Measurements from ENCODE around the gene C2orf69.
A peak's percentile ranks its signal among the peaks of the same experiment; 100 is the strongest.
"Not testable (repeated sequence)": the region's sequence is repeated elsewhere in the genome, so short reads cannot be mapped to it uniquely, and the experiment has no call there.

C2orf69 gene

GRCh38 chr2:199912553-199913114 lies 1.5 kb downstream of the C2orf69 start:
- H3K4me3 ChIP-seq (ENCODE audit: low read length in 2 of 2): peak overlapping the region in 1 of 2 donors; percentile 95
- not testable (repeated sequence) for H3K36me3 ChIP-seq (ENCODE audit: control insufficient read depth in 2 of 2, insufficient read depth in 2 of 2, low read length in 2 of 2); H3K27ac ChIP-seq (ENCODE audit: low read depth in 2 of 2, low read length in 2 of 2); H3K27me3 ChIP-seq (ENCODE audit: control insufficient read depth in 2 of 2, insufficient read depth in 2 of 2, low read length in 2 of 2); H3K9me3 ChIP-seq (ENCODE audit: control insufficient read depth in 2 of 2, low read length in 2 of 2)
- H3K4me1 ChIP-seq (ENCODE audit: control insufficient read depth in 2 of 2, insufficient read depth in 2 of 2, low read length in 2 of 2): peaks cover 6 to 10% of the 10 kb centered on the region in 2 donors
- H3K9ac ChIP-seq (ENCODE audit: low read depth in 1 of 2, low read length in 2 of 2): peak overlapping the region in 1 of 2 donors; percentile 95

- Histone ChIP-seq H3K4me1 (ENCODE audit: control insufficient read depth in 2 of 2, insufficient read depth in 2 of 2, low read length in 2 of 2) (peaks cover 6 to 10% of the 10 kb centered on the region in 2 donors), H3K4me3 (ENCODE audit: low read length in 2 of 2) (no peak overlapping the region), H3K27ac (ENCODE audit: low read depth in 2 of 2, low read length in 2 of 2) (no peak overlapping the region), H3K9me3 (ENCODE audit: control insufficient read depth in 2 of 2, low read length in 2 of 2) (no peaks in the 10 kb centered on the region), H3K27me3 (ENCODE audit: control insufficient read depth in 2 of 2, insufficient read depth in 2 of 2, low read length in 2 of 2) (no peaks in the 10 kb centered on the region), H3K36me3 (ENCODE audit: control insufficient read depth in 2 of 2, insufficient read depth in 2 of 2, low read length in 2 of 2) (peaks cover 5 to 13% of the 10 kb centered on the region in 2 donors), H3K9ac (ENCODE audit: low read depth in 1 of 2, low read length in 2 of 2) (no peak overlapping the region)
These were observed 3.4 kb downstream of the C2orf69 start for GRCh38 chr2:199914372-199914958.

- no peak overlapping the region for H3K4me3 ChIP-seq (ENCODE audit: low read length in 2 of 2)
- no peaks in the 10 kb centered on the region for H3K27me3 ChIP-seq (ENCODE audit: control insufficient read depth in 2 of 2, insufficient read depth in 2 of 2, low read length in 2 of 2)
- peaks cover 5 to 17% of the 10 kb centered on the region in 2 donors for H3K36me3 ChIP-seq (ENCODE audit: control insufficient read depth in 2 of 2, insufficient read depth in 2 of 2, low read length in 2 of 2)
- H3K9me3 ChIP-seq (ENCODE audit: control insufficient read depth in 2 of 2, low read length in 2 of 2): no peaks in the 10 kb centered on the region
- no peak overlapping the region for H3K27ac ChIP-seq (ENCODE audit: low read depth in 2 of 2, low read length in 2 of 2)
- no peak overlapping the region for H3K9ac ChIP-seq (ENCODE audit: low read depth in 1 of 2, low read length in 2 of 2)
- peaks cover 4 to 5% of the 10 kb centered on the region in 2 donors for H3K4me1 ChIP-seq (ENCODE audit: control insufficient read depth in 2 of 2, insufficient read depth in 2 of 2, low read length in 2 of 2)
These were observed 5.9 kb downstream of the C2orf69 start for GRCh38 chr2:199916980-199917379.

GRCh38 chr2:199922856-199923255 lies 11.8 kb downstream of the C2orf69 start:
- H3K4me1 ChIP-seq (ENCODE audit: control insufficient read depth in 2 of 2, insufficient read depth in 2 of 2, low read length in 2 of 2): no peaks in the 10 kb centered on the region
- no peak overlapping the region for H3K27ac ChIP-seq (ENCODE audit: low read depth in 2 of 2, low read length in 2 of 2)
- H3K9ac ChIP-seq (ENCODE audit: low read depth in 1 of 2, low read length in 2 of 2): no peak overlapping the region
- no peaks in the 10 kb centered on the region for H3K9me3 ChIP-seq (ENCODE audit: control insufficient read depth in 2 of 2, low read length in 2 of 2)
- H3K4me3 ChIP-seq (ENCODE audit: low read length in 2 of 2): no peak overlapping the region
- peaks cover 5 to 12% of the 10 kb centered on the region in 2 donors for H3K36me3 ChIP-seq (ENCODE audit: control insufficient read depth in 2 of 2, insufficient read depth in 2 of 2, low read length in 2 of 2)
- H3K27me3 ChIP-seq (ENCODE audit: control insufficient read depth in 2 of 2, insufficient read depth in 2 of 2, low read length in 2 of 2): no peaks in the 10 kb centered on the region

GRCh38 chr2:199923924-199924323 lies 12.8 kb downstream of the C2orf69 start:
- H3K9me3 ChIP-seq (ENCODE audit: control insufficient read depth in 2 of 2, low read length in 2 of 2): no peaks in the 10 kb centered on the region
- H3K27me3 ChIP-seq (ENCODE audit: control insufficient read depth in 2 of 2, insufficient read depth in 2 of 2, low read length in 2 of 2): no peaks in the 10 kb centered on the region
- no peak overlapping the region for H3K9ac ChIP-seq (ENCODE audit: low read depth in 1 of 2, low read length in 2 of 2)
- H3K4me3 ChIP-seq (ENCODE audit: low read length in 2 of 2): no peak overlapping the region
- no peak overlapping the region for H3K27ac ChIP-seq (ENCODE audit: low read depth in 2 of 2, low read length in 2 of 2)
- no peaks in the 10 kb centered on the region for H3K4me1 ChIP-seq (ENCODE audit: control insufficient read depth in 2 of 2, insufficient read depth in 2 of 2, low read length in 2 of 2)
- peaks cover 5 to 8% of the 10 kb centered on the region in 2 donors for H3K36me3 ChIP-seq (ENCODE audit: control insufficient read depth in 2 of 2, insufficient read depth in 2 of 2, low read length in 2 of 2)

GRCh38 chr2:199926806-199927205 lies 15.7 kb downstream of the C2orf69 start:
- peaks cover 3 to 7% of the 10 kb centered on the region in 2 donors for H3K36me3 ChIP-seq (ENCODE audit: control insufficient read depth in 2 of 2, insufficient read depth in 2 of 2, low read length in 2 of 2)
- H3K9ac ChIP-seq (ENCODE audit: low read depth in 1 of 2, low read length in 2 of 2): no peak overlapping the region
- no peaks in the 10 kb centered on the region for H3K4me1 ChIP-seq (ENCODE audit: control insufficient read depth in 2 of 2, insufficient read depth in 2 of 2, low read length in 2 of 2)
- H3K27me3 ChIP-seq (ENCODE audit: control insufficient read depth in 2 of 2, insufficient read depth in 2 of 2, low read length in 2 of 2): no peaks in the 10 kb centered on the region
- H3K4me3 ChIP-seq (ENCODE audit: low read length in 2 of 2): no peak overlapping the region
- no peaks in the 10 kb centered on the region for H3K9me3 ChIP-seq (ENCODE audit: control insufficient read depth in 2 of 2, low read length in 2 of 2)
- no peak overlapping the region for H3K27ac ChIP-seq (ENCODE audit: low read depth in 2 of 2, low read length in 2 of 2)

GRCh38 chr2:199928226-199928625 lies 17.1 kb downstream of the C2orf69 start:
- H3K27me3 ChIP-seq (ENCODE audit: control insufficient read depth in 2 of 2, insufficient read depth in 2 of 2, low read length in 2 of 2): no peaks in the 10 kb centered on the region
- H3K9ac ChIP-seq (ENCODE audit: low read depth in 1 of 2, low read length in 2 of 2): no peak overlapping the region
- no peaks in the 10 kb centered on the region for H3K4me1 ChIP-seq (ENCODE audit: control insufficient read depth in 2 of 2, insufficient read depth in 2 of 2, low read length in 2 of 2)
- peaks cover 14 to 17% of the 10 kb centered on the region in 2 donors for H3K36me3 ChIP-seq (ENCODE audit: control insufficient read depth in 2 of 2, insufficient read depth in 2 of 2, low read length in 2 of 2)
- no peaks in the 10 kb centered on the region for H3K9me3 ChIP-seq (ENCODE audit: control insufficient read depth in 2 of 2, low read length in 2 of 2)
- H3K27ac ChIP-seq (ENCODE audit: low read depth in 2 of 2, low read length in 2 of 2): no peak overlapping the region
- no peak overlapping the region for H3K4me3 ChIP-seq (ENCODE audit: low read length in 2 of 2)

- H3K27me3 ChIP-seq (ENCODE audit: control insufficient read depth in 2 of 2, insufficient read depth in 2 of 2, low read length in 2 of 2): no peaks in the 10 kb centered on the region
- H3K36me3 ChIP-seq (ENCODE audit: control insufficient read depth in 2 of 2, insufficient read depth in 2 of 2, low read length in 2 of 2): peaks cover 14 to 17% of the 10 kb centered on the region in 2 donors
- no peaks in the 10 kb centered on the region for H3K9me3 ChIP-seq (ENCODE audit: control insufficient read depth in 2 of 2, low read length in 2 of 2)
- no peaks in the 10 kb centered on the region for H3K4me1 ChIP-seq (ENCODE audit: control insufficient read depth in 2 of 2, insufficient read depth in 2 of 2, low read length in 2 of 2)
- H3K9ac ChIP-seq (ENCODE audit: low read depth in 1 of 2, low read length in 2 of 2): no peak overlapping the region
- H3K4me3 ChIP-seq (ENCODE audit: low read length in 2 of 2): no peak overlapping the region
- no peak overlapping the region for H3K27ac ChIP-seq (ENCODE audit: low read depth in 2 of 2, low read length in 2 of 2)
These were observed 17.5 kb downstream of the C2orf69 start for GRCh38 chr2:199928626-199929025.

GRCh38 chr2:199929262-199929661 lies 18.2 kb downstream of the C2orf69 start:
- H3K9me3 ChIP-seq (ENCODE audit: control insufficient read depth in 2 of 2, low read length in 2 of 2): no peaks in the 10 kb centered on the region
- H3K4me3 ChIP-seq (ENCODE audit: low read length in 2 of 2): no peak overlapping the region
- H3K4me1 ChIP-seq (ENCODE audit: control insufficient read depth in 2 of 2, insufficient read depth in 2 of 2, low read length in 2 of 2): no peaks in the 10 kb centered on the region
- peaks cover 14 to 17% of the 10 kb centered on the region in 2 donors for H3K36me3 ChIP-seq (ENCODE audit: control insufficient read depth in 2 of 2, insufficient read depth in 2 of 2, low read length in 2 of 2)
- no peaks in the 10 kb centered on the region for H3K27me3 ChIP-seq (ENCODE audit: control insufficient read depth in 2 of 2, insufficient read depth in 2 of 2, low read length in 2 of 2)
- no peak overlapping the region for H3K9ac ChIP-seq (ENCODE audit: low read depth in 1 of 2, low read length in 2 of 2)
- H3K27ac ChIP-seq (ENCODE audit: low read depth in 2 of 2, low read length in 2 of 2): no peak overlapping the region

- H3K9me3 ChIP-seq (ENCODE audit: control insufficient read depth in 2 of 2, low read length in 2 of 2): no peaks in the 10 kb centered on the region
- H3K36me3 ChIP-seq (ENCODE audit: control insufficient read depth in 2 of 2, insufficient read depth in 2 of 2, low read length in 2 of 2): peaks cover 17 to 20% of the 10 kb centered on the region in 2 donors
- H3K4me1 ChIP-seq (ENCODE audit: control insufficient read depth in 2 of 2, insufficient read depth in 2 of 2, low read length in 2 of 2): no peaks in the 10 kb centered on the region
- H3K4me3 ChIP-seq (ENCODE audit: low read length in 2 of 2): no peak overlapping the region
- no peak overlapping the region for H3K27ac ChIP-seq (ENCODE audit: low read depth in 2 of 2, low read length in 2 of 2)
- no peaks in the 10 kb centered on the region for H3K27me3 ChIP-seq (ENCODE audit: control insufficient read depth in 2 of 2, insufficient read depth in 2 of 2, low read length in 2 of 2)
- H3K9ac ChIP-seq (ENCODE audit: low read depth in 1 of 2, low read length in 2 of 2): no peak overlapping the region
These were observed 21.3 kb downstream of the C2orf69 start for GRCh38 chr2:199932312-199932855.
